Stimulated activated CD8-positive, alpha-beta memory T cell treated with anti-CD3 and anti-CD28 coated beads, Interleukin-4, amount 100 ng/mL, for 1 hour (primary cell): Measurements from ENCODE around the gene TMC2.
"Not testable (repeated sequence)": the region's sequence is repeated elsewhere in the genome, so short reads cannot be mapped to it uniquely, and the experiment has no call there.

Experiments
- DNase-seq, 2 donors: peaks; one replicate each; pipeline ENCODE4 v3.0.0-alpha.2; 2020; ENCODE audit warnings: low read depth in 2 of 2, low spot score in 1 of 2

The TMC2 gene

DNA sequence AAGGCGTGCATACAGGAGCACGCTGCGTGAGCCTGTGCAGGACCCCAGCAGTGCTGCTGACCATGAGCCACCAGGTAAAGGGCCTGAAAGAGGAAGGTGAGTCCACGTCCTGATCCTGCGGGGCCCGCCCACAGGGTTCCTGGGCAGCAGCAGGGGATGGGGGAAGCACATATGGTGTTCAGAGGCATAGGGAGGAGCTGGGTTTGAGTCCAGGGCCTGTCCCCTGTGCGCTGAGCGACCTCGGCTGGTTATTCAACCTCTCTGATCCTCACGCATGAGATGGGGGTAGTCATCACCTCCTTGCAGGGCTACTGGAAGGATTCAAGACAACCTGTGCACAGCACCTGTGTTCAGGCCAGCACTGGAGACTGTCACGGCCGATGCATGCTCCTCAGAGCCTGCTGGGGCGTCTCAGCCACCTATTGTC is at the start of gene TMC2:
Gene TMC2, plus strand, starts transcription at position 14 of the 427 bp plus-strand sequence. Its CDS starts 49 bp downstream, at position 63.
- no peak for DNase-seq

- DNase-seq: not testable (repeated sequence)
Observed at GRCh38 chr20:2502808-2503384, 33.5 kb upstream of the TMC2 start.

DNA sequence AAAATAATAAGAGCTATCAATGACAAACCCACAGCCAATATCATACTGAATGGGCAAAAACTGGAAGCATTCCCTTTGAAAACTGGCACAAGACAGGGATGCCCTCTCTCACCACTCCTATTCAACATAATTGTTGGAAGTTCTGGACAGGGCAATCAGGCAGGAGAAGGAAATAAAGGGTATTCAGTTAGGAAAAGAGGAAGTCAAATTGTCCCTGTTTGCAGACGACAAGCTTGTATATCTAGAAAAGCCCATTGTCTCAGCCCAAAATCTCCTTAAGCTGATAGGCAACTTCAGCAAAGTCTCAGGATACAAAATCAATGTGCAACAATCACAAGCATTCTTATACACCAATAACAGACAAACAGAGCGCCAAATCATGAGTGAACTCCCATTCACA is 31.6 kb upstream of the TMC2 start:
- DNase-seq: not testable (repeated sequence)

DNA sequence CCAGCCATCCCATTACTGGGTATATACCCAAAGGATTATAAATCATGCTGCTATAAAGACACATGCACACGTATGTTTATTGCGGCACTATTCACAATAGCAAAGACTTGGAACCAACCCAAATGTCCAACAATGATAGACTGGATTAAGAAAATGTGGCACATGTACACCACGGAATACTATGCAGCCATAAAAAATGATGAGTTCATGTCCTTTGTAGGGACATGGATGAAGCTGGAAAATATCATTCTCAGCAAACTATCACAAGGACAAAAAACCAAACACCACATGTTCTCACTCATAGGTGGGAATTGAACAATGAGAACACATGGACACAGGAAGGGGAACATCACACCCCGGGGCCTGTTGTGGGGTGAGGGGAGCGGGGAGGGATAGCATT is 29.9 kb upstream of the TMC2 start:
- not testable (repeated sequence) for DNase-seq

DNA sequence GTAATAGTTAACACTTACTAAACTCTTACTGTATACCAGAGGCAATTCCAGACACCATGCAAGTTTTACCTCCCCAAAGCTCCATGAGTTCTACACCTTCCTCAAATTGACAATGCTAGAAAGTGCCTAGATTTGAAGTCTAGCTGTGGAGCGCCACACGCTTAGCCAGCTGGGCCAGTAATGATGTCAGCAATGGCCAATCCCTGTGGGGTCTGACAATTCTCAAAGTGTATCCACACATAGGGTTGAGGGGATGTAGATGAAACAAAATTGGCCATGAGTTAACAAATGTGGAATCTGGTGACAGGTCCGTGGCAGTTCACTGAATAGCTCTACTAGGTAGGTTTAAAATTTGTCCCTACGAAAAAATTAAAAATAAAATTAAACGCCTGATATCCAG is 28.9 kb upstream of the TMC2 start:
- DNase-seq: no peak

DNA sequence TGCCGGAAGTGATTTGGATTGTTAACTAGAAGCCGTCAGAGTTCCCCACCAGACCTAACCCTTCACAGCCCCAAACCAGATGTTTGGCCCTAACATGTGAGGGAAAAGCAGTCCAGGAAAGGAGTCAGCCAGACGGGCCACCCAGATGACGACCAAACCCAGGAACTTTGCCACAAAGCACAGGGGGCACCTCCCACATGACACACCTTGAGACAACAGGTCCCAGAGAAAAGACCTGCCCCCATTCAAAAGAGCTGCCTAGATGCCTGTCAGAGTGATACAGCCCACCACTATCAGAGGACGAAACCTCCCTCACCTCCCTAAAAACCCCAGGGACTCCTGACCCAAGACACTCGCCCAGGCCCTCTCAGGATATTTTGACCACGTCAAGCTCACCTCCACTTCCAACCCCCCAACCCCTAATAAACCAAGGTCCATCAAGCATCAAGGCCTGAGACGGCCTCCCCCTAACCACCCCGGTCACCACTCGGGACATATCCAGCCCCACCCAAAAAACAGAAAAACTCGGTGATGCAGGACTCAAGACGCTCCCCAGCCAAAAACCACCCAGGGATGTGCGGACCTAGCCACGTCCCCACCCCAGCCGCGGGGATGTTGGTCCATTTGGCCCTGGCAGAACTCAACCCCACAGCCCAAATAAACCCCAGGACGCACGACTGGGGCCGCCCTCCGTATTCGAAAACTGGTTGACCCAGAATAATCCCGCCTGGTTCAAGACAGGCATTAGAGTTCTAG is 28.3 kb upstream of the TMC2 start:
- no peak for DNase-seq

GRCh38 chr20:2508631-2509467 is 27.5 kb upstream of the TMC2 start, which contains the start of gene ZNF343:
TSS of gene ZNF343 (minus strand) at chr20:2508915. CDS start at chr20:2493895, 15,020 bp downstream.
- DNase-seq: peak; percentile 47 to 53

DNA sequence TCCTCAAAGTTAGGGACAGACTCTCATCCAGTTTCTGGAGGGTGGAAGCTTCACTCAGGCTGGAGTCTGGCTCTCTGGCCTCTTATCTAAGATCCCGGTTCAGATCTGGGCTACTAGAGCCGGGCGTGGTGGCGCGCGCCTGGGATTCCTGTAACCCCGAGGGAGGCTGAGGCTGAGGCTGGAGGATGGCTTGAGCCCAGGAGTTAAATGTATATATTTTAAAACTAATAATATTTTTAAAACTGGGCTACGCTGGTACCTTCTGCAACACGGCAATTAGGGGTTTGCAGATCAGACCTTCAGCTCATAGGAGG is 26.9 kb upstream of the TMC2 start:
- no peak for DNase-seq

- no peak for DNase-seq
Observed at GRCh38 chr20:2509794-2510193, 26.6 kb upstream of the TMC2 start.

GRCh38 chr20:2515203-2515602 is 21.2 kb upstream of the TMC2 start:
- no peak for DNase-seq

- DNase-seq: no peak
Observed at GRCh38 chr20:2516399-2516798, 20.0 kb upstream of the TMC2 start.

- no peak for DNase-seq
Observed at GRCh38 chr20:2518096-2518495, 18.3 kb upstream of the TMC2 start.

DNA sequence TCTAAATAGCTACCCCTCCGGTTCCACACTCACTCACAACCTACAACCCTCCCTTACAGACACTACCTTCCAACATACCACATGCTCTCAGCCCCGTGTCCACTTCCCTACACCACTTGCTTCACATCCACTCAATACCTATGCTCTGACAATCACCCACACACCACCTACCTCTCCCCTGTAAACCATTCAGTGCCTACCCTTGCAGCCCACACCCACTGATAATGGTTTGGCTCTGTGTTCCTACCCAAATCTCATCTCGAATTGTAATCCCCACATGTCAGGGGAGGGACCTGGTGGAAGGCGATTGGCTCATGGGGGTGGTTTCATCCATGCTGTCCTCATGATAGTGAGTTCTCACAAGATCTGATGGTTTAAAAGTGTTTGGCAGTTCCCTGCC is 17.8 kb upstream of the TMC2 start:
- no peak for DNase-seq

GRCh38 chr20:2519115-2519809 is 17.1 kb upstream of the TMC2 start:
- no peak for DNase-seq

DNA sequence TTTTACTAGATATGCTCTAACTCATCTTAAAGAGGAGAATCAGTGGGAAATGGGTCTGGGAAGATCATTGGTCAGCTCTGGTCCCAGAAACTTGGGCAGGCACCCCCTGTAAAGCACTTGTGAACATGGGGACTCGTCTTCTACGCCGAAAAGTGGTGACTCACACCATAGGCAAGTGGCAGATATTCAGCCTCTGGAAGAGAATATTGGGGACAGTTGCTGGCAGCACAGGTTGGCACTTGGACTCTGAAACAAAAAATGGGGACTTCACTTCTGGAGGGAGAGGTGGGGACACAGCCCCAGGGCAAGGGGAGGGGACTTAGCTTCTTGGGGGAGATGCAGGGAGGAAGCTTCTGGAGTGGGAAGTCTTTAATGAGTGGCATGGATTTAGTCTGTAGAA is 15.8 kb upstream of the TMC2 start:
- DNase-seq: no peak

- peak in 1 of 2 donors; percentile 18 for DNase-seq
Observed at GRCh38 chr20:2521369-2522305, 14.7 kb upstream of the TMC2 start.

- not testable (repeated sequence) for DNase-seq
Observed at GRCh38 chr20:2522826-2523429, 13.4 kb upstream of the TMC2 start.

- DNase-seq: peak; percentile 84 to 86
Observed at GRCh38 chr20:2523919-2524708, 12.3 kb upstream of the TMC2 start.
